Measurements from ENCODE around the gene P3H4.
"Not testable (repeated sequence)": the region's sequence is repeated elsewhere in the genome, so short reads cannot be mapped to it uniquely, and the experiment has no call there.

P3H4 gene

GRCh38 chr17:41777574-41778188 lies 34.1 kb downstream of the P3H4 start:
- H4K20me1 ChIP-seq = peaks cover 85 to 99% (median 95%) of the 10 kb centered on the region in 11 experiments
- H3K9me3 ChIP-seq (replicated peaks in 1 of 11) = no peaks in the 10 kb centered on the region
- peaks cover 22 to 46% (median 36%) of the 10 kb centered on the region in 11 experiments for H3K36me3 ChIP-seq
- no peaks in the 10 kb centered on the region for H3K27me3 ChIP-seq
- TF ChIP-seq Cebpa-rat (IDR thresholded peaks at IDR 0.05) = no peak
- peak overlapping the region in 10 of 11 experiments; percentile 22 to 97 (median 70); a peak in 19 of 22 replicates for H3K27ac ChIP-seq
- peak overlapping the region; percentile 76 to 99 (median 90) for H3K4me2 ChIP-seq
- peaks cover 92 to 100% (median 99%) of the 10 kb centered on the region in 10 experiments for H3K4me1 ChIP-seq
- peak overlapping the region in 4 of 10 experiments; percentile 31 to 42 (median 35); a peak in 7 of 20 replicates for H3K4me3 ChIP-seq
- H3K9ac ChIP-seq = peak overlapping the region; percentile 34 to 72 (median 59); a peak in 19 of 22 replicates

- peaks cover 92 to 100% (median 99%) of the 10 kb centered on the region in 10 experiments for H3K4me1 ChIP-seq
- peak overlapping the region; percentile 34 to 72 (median 59); a peak in 19 of 22 replicates for H3K9ac ChIP-seq
- TF ChIP-seq Cebpa-rat (IDR thresholded peaks at IDR 0.05) = no peak
These were observed 34.6 kb downstream of the P3H4 start for GRCh38 chr17:41777157-41777573.

GRCh38 chr17:41776262-41776900 lies 35.4 kb downstream of the P3H4 start:
- H3K27me3 ChIP-seq; H3K9me3 ChIP-seq (replicated peaks in 1 of 11); H3K4me3 ChIP-seq: not testable (repeated sequence)
- H3K9ac ChIP-seq = peak overlapping the region in 8 of 11 experiments; percentile 12 to 64 (median 50); a peak in 7 of 22 replicates
- peaks cover 85 to 99% (median 95%) of the 10 kb centered on the region in 11 experiments for H4K20me1 ChIP-seq
- peaks cover 88 to 100% (median 98%) of the 10 kb centered on the region in 10 experiments for H3K4me1 ChIP-seq
- H3K36me3 ChIP-seq = peaks cover 34 to 59% (median 49%) of the 10 kb centered on the region in 11 experiments
- peak overlapping the region in 6 of 11 experiments; percentile 22 to 78 (median 61); a peak in 7 of 22 replicates for H3K27ac ChIP-seq
- peak overlapping the region; percentile 19 to 99 (median 90); a peak in 21 of 22 replicates for H3K4me2 ChIP-seq

More at GRCh38 chr17:41777157-41777573, 34.6 kb downstream of the P3H4 start:
- H3K4me2 ChIP-seq = peak overlapping the region; percentile 76 to 99 (median 90)
- peak overlapping the region in 10 of 11 experiments; percentile 22 to 97 (median 70); a peak in 19 of 22 replicates for H3K27ac ChIP-seq
- H4K20me1 ChIP-seq = peaks cover 85 to 99% (median 95%) of the 10 kb centered on the region in 11 experiments
- no peaks in the 10 kb centered on the region for H3K27me3 ChIP-seq
- H3K9me3 ChIP-seq (replicated peaks in 1 of 11) = no peaks in the 10 kb centered on the region
- H3K36me3 ChIP-seq = peaks cover 27 to 51% (median 41%) of the 10 kb centered on the region in 11 experiments
- H3K4me3 ChIP-seq = peak overlapping the region in 4 of 10 experiments; percentile 31 to 42 (median 35); a peak in 7 of 20 replicates

GRCh38 chr17:41775394-41776226 lies 36.1 kb downstream of the P3H4 start:
- peaks cover 82 to 93% (median 90%) of the 10 kb centered on the region in 10 experiments for H3K4me1 ChIP-seq
- H3K4me3 ChIP-seq = no peak overlapping the region; a peak in 1 of 20 replicates
- H3K9me3 ChIP-seq (replicated peaks in 1 of 11) = no peaks in the 10 kb centered on the region
- no peak for TF ChIP-seq Cebpa-rat (IDR thresholded peaks at IDR 0.05)
- peak overlapping the region; percentile 12 to 64 (median 50); a peak in 15 of 22 replicates for H3K9ac ChIP-seq
- H3K27ac ChIP-seq = peak overlapping the region in 9 of 11 experiments; percentile 8 to 65 (median 52); a peak in 15 of 22 replicates
- peaks cover 42 to 66% (median 57%) of the 10 kb centered on the region in 11 experiments for H3K36me3 ChIP-seq
- peak overlapping the region; percentile 68 to 99 (median 90) for H3K4me2 ChIP-seq
- peaks cover 88 to 100% (median 95%) of the 10 kb centered on the region in 11 experiments for H4K20me1 ChIP-seq
- H3K27me3 ChIP-seq = no peaks in the 10 kb centered on the region

- Histone ChIP-seq H3K36me3 (peaks cover 60 to 85% (median 75%) of the 10 kb centered on the region in 11 experiments), H3K4me2 (peak overlapping the region; percentile 72 to 99 (median 90)), H3K27ac (peak overlapping the region in 7 of 11 experiments; percentile 17 to 66 (median 49); a peak in 9 of 22 replicates), H3K9me3 (replicated peaks in 1 of 11) (no peaks in the 10 kb centered on the region), H3K4me1 (peaks cover 67 to 75% (median 71%) of the 10 kb centered on the region in 10 experiments), H4K20me1 (peaks cover 93 to 100% (median 99%) of the 10 kb centered on the region in 11 experiments), H3K27me3 (no peaks in the 10 kb centered on the region), H3K9ac (peak overlapping the region in 7 of 11 experiments; percentile 14 to 65 (median 53); a peak in 11 of 22 replicates), H3K4me3 (no peak overlapping the region; a peak in 1 of 20 replicates)
- TF ChIP-seq Cebpa-rat (IDR thresholded peaks at IDR 0.05) = no peak
These were observed 38.0 kb downstream of the P3H4 start for GRCh38 chr17:41773731-41774193.

GRCh38 chr17:41773190-41773588 lies 38.6 kb downstream of the P3H4 start:
- TF ChIP-seq Cebpa-rat (IDR thresholded peaks at IDR 0.05) = no peak
- H3K27me3 ChIP-seq = no peaks in the 10 kb centered on the region
- H3K9ac ChIP-seq = peak overlapping the region in 7 of 11 experiments; percentile 24 to 65 (median 33); a peak in 8 of 22 replicates
- H3K27ac ChIP-seq = peak overlapping the region in 8 of 11 experiments; percentile 13 to 66 (median 47); a peak in 12 of 22 replicates
- H3K36me3 ChIP-seq = peaks cover 66 to 89% (median 81%) of the 10 kb centered on the region in 11 experiments
- no peaks in the 10 kb centered on the region for H3K9me3 ChIP-seq (replicated peaks in 1 of 11)
- H4K20me1 ChIP-seq = peaks cover 87 to 100% (median 100%) of the 10 kb centered on the region in 11 experiments
- no peak overlapping the region for H3K4me3 ChIP-seq
- H3K4me1 ChIP-seq = peaks cover 63 to 70% (median 66%) of the 10 kb centered on the region in 10 experiments
- peak overlapping the region; percentile 72 to 99 (median 90) for H3K4me2 ChIP-seq

GRCh38 chr17:41772586-41773189 lies 39.1 kb downstream of the P3H4 start:
- Histone ChIP-seq H4K20me1 (peaks cover 82 to 100% (median 98%) of the 10 kb centered on the region in 11 experiments), H3K9me3 (replicated peaks in 1 of 11) (no peaks in the 10 kb centered on the region), H3K4me3 (no peak overlapping the region), H3K4me2 (peak overlapping the region; percentile 72 to 99 (median 90)), H3K27ac (peak overlapping the region in 7 of 11 experiments; percentile 13 to 66 (median 47); a peak in 14 of 22 replicates), H3K9ac (peak overlapping the region in 8 of 11 experiments; percentile 15 to 65 (median 34); a peak in 8 of 22 replicates), H3K4me1 (peaks cover 58 to 65% (median 61%) of the 10 kb centered on the region in 10 experiments), H3K27me3 (no peaks in the 10 kb centered on the region), H3K36me3 (peaks cover 71 to 89% (median 83%) of the 10 kb centered on the region in 11 experiments)
- TF ChIP-seq Cebpa-rat (IDR thresholded peaks at IDR 0.05) = no peak

Data from BLaER1 treated with 17β-estradiol and CSF1 and Interleukin-3, amounts not matched to agents 10 nM and 100 nM (cell line).